Kidney epithelial cell (primary cell): ENCODE data around the gene CNNM4. TPM values are rescaled to one million over a fixed set of nuclear protein-coding genes. Genes with fewer than 3 reads are reported as not detected.

Experiments used
- DNase-seq: peaks from one replicate; pipeline ENCODE4 v3.0.0-alpha.2; 2010; ENCODE audit warnings: low read depth
- H3K27me3 ChIP-seq: 2 replicates; pipeline ENCODE4 v1.6.0; 2011; ENCODE audit warnings: low read length; ENCODE audit not compliant: control insufficient read depth, insufficient read depth
- H3K36me3 ChIP-seq: 2 replicates; pipeline ENCODE4 v1.5.1; 2011; ENCODE audit warnings: low read length; ENCODE audit not compliant: control insufficient read depth, insufficient read depth
- H3K4me3 ChIP-seq: 2 replicates; pipeline ENCODE4 v1.5.1; 2011; ENCODE audit warnings: low read depth, mild to moderate bottlenecking, control low read depth, low read length
- CTCF ChIP-seq: IDR thresholded peaks from 2 replicates; pipeline ENCODE4 v1.5.1; 2011; ENCODE audit warnings: mild to moderate bottlenecking, moderate library complexity, low read length, control low read depth, inconsistent platforms; ENCODE audit not compliant: insufficient read depth, poor library complexity, severe bottlenecking
- total RNA-seq: library from RNA; depleted of rRNA; stranded (reverse); fragments of >200 nt; gene quantifications from 2 replicates; pipeline ENCODE4 v1.2.3, GENCODE V29; 2015

Gene CNNM4
- total RNA-seq, 1 donor from 2014 or later, result 8.2 TPM

- TF ChIP-seq CTCF, result no peak
- Histone ChIP-seq H3K27me3 (no peaks in the 10 kb centered on the region), H3K4me3 (no peak overlapping the region), H3K36me3 (no peaks in the 10 kb centered on the region)
- no peak for DNase-seq
Measured at GRCh38 chr2:96806468-96807126, 45.9 kb downstream of the CNNM4 start.

- Histone ChIP-seq H3K27me3 (no peaks in the 10 kb centered on the region), H3K36me3 (no peaks in the 10 kb centered on the region), H3K4me3 (no peak overlapping the region)
- no peak for TF ChIP-seq CTCF
- no peak for DNase-seq
Measured at GRCh38 chr2:96807127-96807471, 46.4 kb downstream of the CNNM4 start.

- Histone ChIP-seq H3K27me3 (no peaks in the 10 kb centered on the region), H3K4me3 (no peak overlapping the region), H3K36me3 (no peaks in the 10 kb centered on the region)
- DNase-seq, result no peak
- no peak for TF ChIP-seq CTCF
Measured at GRCh38 chr2:96808176-96808837, 47.6 kb downstream of the CNNM4 start.

DNA sequence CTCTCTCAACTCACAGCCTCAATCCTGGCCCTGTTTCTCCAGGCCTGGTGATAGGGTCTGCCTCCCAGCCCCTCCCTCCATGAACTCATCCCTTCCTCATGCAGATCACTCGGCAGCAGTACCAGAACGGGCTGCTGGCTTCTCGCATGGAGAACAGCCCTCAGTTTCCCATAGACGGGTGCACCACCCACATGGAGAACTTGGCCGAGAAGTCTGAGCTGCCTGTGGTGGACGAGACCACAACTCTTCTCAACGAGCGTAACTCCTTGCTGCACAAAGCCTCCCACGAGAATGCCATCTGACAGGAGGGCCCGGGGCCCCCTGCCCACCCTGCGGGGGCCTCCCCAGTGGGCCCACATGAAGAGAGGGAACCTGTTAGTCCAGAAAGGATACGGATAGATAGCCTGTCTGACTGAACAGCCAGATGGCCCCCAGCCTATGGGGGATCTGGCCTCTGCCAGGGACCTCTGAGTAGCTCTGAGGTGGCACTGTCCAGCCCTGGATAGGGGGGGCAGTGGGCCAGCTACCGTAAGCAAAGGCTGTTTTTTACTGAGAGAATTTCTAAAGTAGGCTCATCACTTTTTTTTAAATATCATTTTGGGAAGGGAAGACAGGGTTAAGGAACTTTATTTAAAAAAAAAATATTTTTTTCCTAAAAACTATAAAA, 48.6 kb downstream of the CNNM4 start:
- no peak for DNase-seq
- Histone ChIP-seq H3K36me3 (no peaks in the 10 kb centered on the region), H3K4me3 (no peak overlapping the region), H3K27me3 (no peaks in the 10 kb centered on the region)
- TF ChIP-seq CTCF, result no peak

DNA sequence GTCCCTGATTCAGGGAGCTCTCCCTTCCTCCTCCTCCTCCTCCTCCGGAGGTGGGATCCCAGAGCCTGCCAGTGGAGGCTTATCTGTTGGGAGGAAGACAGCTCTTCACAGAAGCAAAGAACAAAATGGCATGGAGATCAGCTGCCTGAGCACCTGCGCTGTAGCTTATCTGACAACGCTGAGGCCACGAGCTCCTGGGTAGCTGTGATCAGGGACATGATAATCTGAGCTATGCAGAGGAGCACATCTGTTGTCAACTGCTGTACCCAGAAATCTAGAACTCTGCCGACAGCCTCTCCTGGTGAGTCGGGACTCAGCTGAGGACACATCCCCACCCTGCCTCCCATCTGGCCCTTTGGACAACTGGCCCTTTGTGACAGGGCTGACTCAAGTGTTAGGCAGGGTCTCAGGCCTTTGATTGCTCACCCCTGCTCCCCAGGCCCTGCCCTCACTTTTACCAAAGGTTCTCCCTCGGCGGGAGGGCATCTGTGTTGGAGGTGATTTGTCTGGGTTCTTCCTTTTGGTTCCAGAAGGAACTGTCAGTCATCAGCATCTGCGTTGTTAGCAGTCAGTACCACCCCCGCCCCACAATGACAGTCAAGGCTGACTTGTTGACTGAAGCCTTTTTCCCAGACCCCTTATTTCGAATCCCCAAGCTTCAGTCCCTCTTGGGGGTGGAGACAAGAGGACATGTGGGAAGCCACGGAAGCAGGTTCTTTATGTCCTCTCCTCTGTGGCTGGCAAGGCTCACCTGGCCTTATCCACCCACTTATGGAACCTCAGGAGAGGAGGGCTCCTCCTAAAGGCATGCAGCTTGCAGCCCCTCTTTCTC, 49.5 kb downstream of the CNNM4 start:
- no peak for DNase-seq

More for the DNA sequence above, 49.5 kb downstream of the CNNM4 start:
- no peaks in the 10 kb centered on the region for H3K27me3 ChIP-seq
- no peak overlapping the region for H3K4me3 ChIP-seq
- H3K36me3 ChIP-seq, result no peaks in the 10 kb centered on the region
- TF ChIP-seq CTCF, result no peak
